ENCODE results near the gene MARCO. TPM values are rescaled to one million over a fixed set of nuclear protein-coding genes. Genes with fewer than 3 reads are reported as not detected.

The MARCO gene
- total RNA-seq, 1 experiment from 2014 or later: not detected

DNA sequence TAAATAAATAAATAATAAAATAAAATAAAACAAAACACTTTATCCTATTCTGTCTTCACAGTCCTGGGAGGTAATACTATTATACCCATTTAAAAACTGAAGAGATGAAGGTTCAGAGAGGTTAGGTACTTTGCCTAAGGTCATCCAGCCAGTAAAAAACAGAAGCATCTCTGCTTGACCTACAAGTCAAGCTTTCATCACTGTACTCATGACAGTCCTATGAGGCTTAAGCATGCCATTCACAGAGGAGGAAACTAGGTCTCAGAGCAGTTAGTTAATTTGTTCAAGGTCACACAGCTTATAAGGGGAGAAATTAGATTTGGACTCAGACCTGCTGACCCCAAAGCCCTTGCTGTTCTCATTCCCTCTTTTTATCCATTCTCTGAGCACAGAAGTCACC, 77.5 kb downstream of the MARCO start:
- no peak overlapping the region for H2BK12ac ChIP-seq (ENCODE audit: insufficient read length, low read depth, low read length)
- no peak overlapping the region for H3K56ac ChIP-seq (ENCODE audit: insufficient read length, low read depth, low read length)
- no peak for TF ChIP-seq CTCF (conservative IDR thresholded peaks at IDR 0.05)
- Mint-ChIP-seq H3K9me3 (peaks cover 0 to 3% of the 10 kb centered on the region in 2 experiments; a peak in 2 of 5 replicates), H3K36me3 (ENCODE audit: insufficient read depth in 1 of 3, low read depth in 3 of 3) (no peaks in the 10 kb centered on the region), H3K4me3 (no peak overlapping the region), H3K4me1 (peaks cover 0 to 9% of the 10 kb centered on the region in 2 experiments; a peak in 2 of 4 replicates), H3K27ac (no peak overlapping the region), H3K27me3 (ENCODE audit: low read depth) (peaks cover 2% of the 10 kb centered on the region; the same call in 1 of the 2 replicates)
- DNase-seq: no peak
- no peak overlapping the region for H4K91ac ChIP-seq (ENCODE audit: insufficient read length, low read depth, low read length)
- no peak overlapping the region for H3T11ph ChIP-seq (ENCODE audit: low read length)
- H3K4me1 ChIP-seq (ENCODE audit: insufficient read depth, low read length): no peaks in the 10 kb centered on the region
- H3K27me3 ChIP-seq (ENCODE audit: insufficient read depth, low read length): no peaks in the 10 kb centered on the region; the same call in 1 of the 2 replicates
- no peak overlapping the region for H4K8ac ChIP-seq (replicated peaks; ENCODE audit: insufficient read length, low read depth, low read length)
- H3K9ac ChIP-seq (ENCODE audit: extremely low read depth, insufficient read length, low read length): no peak overlapping the region
- no peak overlapping the region for H3K23ac ChIP-seq (ENCODE audit: insufficient read length, low read depth, low read length)
- no peak overlapping the region for H3K27ac ChIP-seq (ENCODE audit: insufficient read length, low read depth, low read length)
- H2AFZ ChIP-seq (ENCODE audit: low read length): no peak overlapping the region
- H3K14ac ChIP-seq (ENCODE audit: insufficient read depth, low read length): no peak overlapping the region
- no peak overlapping the region for H4K5ac ChIP-seq (ENCODE audit: insufficient read length, low read depth, low read length)
- H3K18ac ChIP-seq (ENCODE audit: insufficient read length, low read depth, low read length): no peak overlapping the region
- no peak overlapping the region for H2BK120ac ChIP-seq (ENCODE audit: low read depth, low read length, poor library complexity, severe bottlenecking)
- H4K20me1 ChIP-seq (ENCODE audit: control insufficient read depth, insufficient read depth, insufficient read length): no peaks in the 10 kb centered on the region
- no peak overlapping the region for H2AK5ac ChIP-seq (ENCODE audit: insufficient read length, low read length)
- no peaks in the 10 kb centered on the region for H3K23me2 ChIP-seq (ENCODE audit: insufficient read length, low read depth, low read length, poor library complexity, severe bottlenecking)
- H2BK15ac ChIP-seq (ENCODE audit: low read depth, low read length): no peak overlapping the region
- H3K9me3 ChIP-seq (ENCODE audit: control insufficient read depth, low read depth, low read length): no peaks in the 10 kb centered on the region
- H2BK5ac ChIP-seq (ENCODE audit: insufficient read length, low read length): no peak overlapping the region
- no peak overlapping the region for H3K4me2 ChIP-seq (ENCODE audit: insufficient read depth, insufficient read length, low read length)
- no peaks in the 10 kb centered on the region for H3K79me2 ChIP-seq (ENCODE audit: insufficient read depth, low read length)
- no peak overlapping the region for H2BK20ac ChIP-seq (ENCODE audit: low read depth, low read length, poor library complexity, severe bottlenecking)
- H3K4ac ChIP-seq (ENCODE audit: low read depth, low read length): no peak overlapping the region
- H3K79me1 ChIP-seq (ENCODE audit: insufficient read depth, low read depth, low read length, poor library complexity, severe bottlenecking): no peaks in the 10 kb centered on the region
